ENCODE data around the gene NUDT9.

GRCh38 chr4:87478732-87479250 is 56.4 kb downstream of the NUDT9 start:
- TF ChIP-seq, protein P1, sequence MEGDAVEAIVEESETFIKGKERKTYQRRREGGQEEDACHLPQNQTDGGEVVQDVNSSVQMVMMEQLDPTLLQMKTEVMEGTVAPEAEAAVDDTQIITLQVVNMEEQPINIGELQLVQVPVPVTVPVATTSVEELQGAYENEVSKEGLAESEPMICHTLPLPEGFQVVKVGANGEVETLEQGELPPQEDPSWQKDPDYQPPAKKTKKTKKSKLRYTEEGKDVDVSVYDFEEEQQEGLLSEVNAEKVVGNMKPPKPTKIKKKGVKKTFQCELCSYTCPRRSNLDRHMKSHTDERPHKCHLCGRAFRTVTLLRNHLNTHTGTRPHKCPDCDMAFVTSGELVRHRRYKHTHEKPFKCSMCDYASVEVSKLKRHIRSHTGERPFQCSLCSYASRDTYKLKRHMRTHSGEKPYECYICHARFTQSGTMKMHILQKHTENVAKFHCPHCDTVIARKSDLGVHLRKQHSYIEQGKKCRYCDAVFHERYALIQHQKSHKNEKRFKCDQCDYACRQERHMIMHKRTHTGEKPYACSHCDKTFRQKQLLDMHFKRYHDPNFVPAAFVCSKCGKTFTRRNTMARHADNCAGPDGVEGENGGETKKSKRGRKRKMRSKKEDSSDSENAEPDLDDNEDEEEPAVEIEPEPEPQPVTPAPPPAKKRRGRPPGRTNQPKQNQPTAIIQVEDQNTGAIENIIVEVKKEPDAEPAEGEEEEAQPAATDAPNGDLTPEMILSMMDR (IDR thresholded peaks at IDR 0.05; ENCODE audit: poor library complexity) = no peak
- TF ChIP-seq EZH2 (IDR thresholded peaks at IDR 0.05; ENCODE audit: borderline replicate concordance) = no peak
